Lung (tissue), 12 donors: ENCODE data around the gene DHRS12. TPM values are rescaled to one million over a fixed set of nuclear protein-coding genes. Genes with fewer than 3 reads are reported as not detected.

Experiments
- ATAC-seq: fragments of 200-7000 bp; cut with Tn5 transposase; one replicate; pipeline ENCODE4 v1.9.1; 2020; ENCODE audit warnings: moderate number of reproducible peaks; ENCODE audit not compliant: insufficient read depth, low FRiP score
- DNase-seq, 3 donors: peaks; one replicate each; pipeline ENCODE4 v3.0.0-alpha.2; 2013 to 2017
- H3K27ac ChIP-seq, 2 donors: one replicate each; pipeline ENCODE4 v1.5.1; 2013; ENCODE audit warnings: mild to moderate bottlenecking in 2 of 2, moderate library complexity in 2 of 2, control low read depth in 1 of 2, inconsistent platforms in 1 of 2, low read depth in 1 of 2, low read length in 1 of 2
- H3K27me3 ChIP-seq, 3 donors: one replicate each; pipeline ENCODE4 v1.5.1; 2013; ENCODE audit warnings: low read length in 2 of 3; ENCODE audit not compliant: control insufficient read depth in 3 of 3, insufficient read depth in 3 of 3
- H3K36me3 ChIP-seq, 4 donors: one replicate each; pipeline ENCODE4 v1.5.1; 2013; ENCODE audit warnings: low read length in 4 of 4, mild to moderate bottlenecking in 1 of 4, moderate library complexity in 1 of 4; ENCODE audit not compliant: control insufficient read depth in 4 of 4, insufficient read depth in 4 of 4
- H3K4me1 ChIP-seq, 5 donors: one replicate each; pipeline ENCODE4 v1.5.1; 2013; ENCODE audit warnings: low read length in 5 of 5, mild to moderate bottlenecking in 2 of 5, moderate library complexity in 1 of 5; ENCODE audit not compliant: control insufficient read depth in 5 of 5, insufficient read depth in 5 of 5
- H3K4me3 ChIP-seq: one replicate; pipeline ENCODE4 v1.5.1; 2013; ENCODE audit warnings: mild to moderate bottlenecking, control low read depth, moderate library complexity
- H3K9ac ChIP-seq, 2 donors: one replicate each; pipeline ENCODE4 v1.5.1; 2013; ENCODE audit warnings: low read length in 2 of 2, control low read depth in 1 of 2; ENCODE audit not compliant: insufficient read depth in 1 of 2
- H3K9me3 ChIP-seq, 4 donors: one replicate each; pipeline ENCODE4 v1.5.1; 2013; ENCODE audit warnings: low read length in 3 of 4, mild to moderate bottlenecking in 1 of 4, moderate library complexity in 1 of 4; ENCODE audit not compliant: control insufficient read depth in 4 of 4, insufficient read depth in 3 of 4
- WGBS, 2 donors: extraction: QIAGEN DNeasy Blood & Tissue Kit; methylation state at CpG; one replicate each; pipeline ENCODE4 v1.1.7; 2013; 5-methylcytosine and 5-hydroxymethylcytosine counted together
- polyA plus RNA-seq, 2 donors: library from polyadenylated mRNA; stranded (reverse); fragments of 200-250 nt; gene quantifications; one replicate each; pipeline ENCODE4 v1.2.1, GENCODE V29; 2013
- total RNA-seq, 2 donors: library from RNA; depleted of rRNA in 1 of 2; stranded (reverse); fragments of >200 nt in 1 of 2; gene quantifications; one replicate each; pipeline ENCODE4 v1.2.1, GENCODE V29; 2014 to 2021
- TF ChIP-seq, protein P1 (sequence below): IDR thresholded peaks from 2 replicates; pipeline ENCODE4 v1.5.1; 2012; ENCODE audit warnings: mild to moderate bottlenecking; ENCODE audit errors: control extremely low read depth, extremely low read depth
- donor health status: control.
- donor health status: control.
- donor health status: Bipolar disorder and iron deficiency.
- donor health status: healthy.
- donor health status: DM: yes; HTN: yes; CAD: no.

Gene DHRS12
- total and polyA plus RNA-seq, 4 donors = 8.5 to 17.9 (median 12.0) TPM

DNA sequence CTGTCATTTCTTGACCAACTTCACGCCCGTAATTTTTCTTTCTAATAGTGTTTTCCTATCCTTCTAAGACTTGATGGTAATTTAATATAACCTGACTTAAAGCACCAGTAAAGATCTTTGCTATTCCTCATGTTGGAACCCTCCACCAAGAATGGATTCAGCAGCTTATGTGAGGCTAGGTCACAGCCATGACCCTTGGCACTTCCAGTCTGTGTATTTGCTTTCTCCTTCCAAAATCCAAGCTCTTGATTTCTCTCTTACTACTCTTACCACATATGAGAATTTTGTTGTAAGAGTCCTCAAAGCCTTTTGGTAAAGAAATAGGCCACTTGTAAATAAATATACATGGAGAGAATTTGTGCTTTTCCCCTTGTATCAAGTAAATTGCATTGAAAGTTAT, 61.4 kb downstream of the DHRS12 start:
- H3K27me3 ChIP-seq = no peaks in the 10 kb centered on the region
- TF ChIP-seq, protein P1, sequence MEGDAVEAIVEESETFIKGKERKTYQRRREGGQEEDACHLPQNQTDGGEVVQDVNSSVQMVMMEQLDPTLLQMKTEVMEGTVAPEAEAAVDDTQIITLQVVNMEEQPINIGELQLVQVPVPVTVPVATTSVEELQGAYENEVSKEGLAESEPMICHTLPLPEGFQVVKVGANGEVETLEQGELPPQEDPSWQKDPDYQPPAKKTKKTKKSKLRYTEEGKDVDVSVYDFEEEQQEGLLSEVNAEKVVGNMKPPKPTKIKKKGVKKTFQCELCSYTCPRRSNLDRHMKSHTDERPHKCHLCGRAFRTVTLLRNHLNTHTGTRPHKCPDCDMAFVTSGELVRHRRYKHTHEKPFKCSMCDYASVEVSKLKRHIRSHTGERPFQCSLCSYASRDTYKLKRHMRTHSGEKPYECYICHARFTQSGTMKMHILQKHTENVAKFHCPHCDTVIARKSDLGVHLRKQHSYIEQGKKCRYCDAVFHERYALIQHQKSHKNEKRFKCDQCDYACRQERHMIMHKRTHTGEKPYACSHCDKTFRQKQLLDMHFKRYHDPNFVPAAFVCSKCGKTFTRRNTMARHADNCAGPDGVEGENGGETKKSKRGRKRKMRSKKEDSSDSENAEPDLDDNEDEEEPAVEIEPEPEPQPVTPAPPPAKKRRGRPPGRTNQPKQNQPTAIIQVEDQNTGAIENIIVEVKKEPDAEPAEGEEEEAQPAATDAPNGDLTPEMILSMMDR = no peak
- ATAC-seq = no peak
- no peak overlapping the region for H3K27ac ChIP-seq
- no peak overlapping the region for H3K4me3 ChIP-seq
- 90 to 91% methylated on average over 2 of the region's 2 CpGs for WGBS, 2 donors
- no peak overlapping the region for H3K9ac ChIP-seq
- H3K36me3 ChIP-seq = peaks cover 2 to 8% (median 4%) of the 10 kb centered on the region in 4 donors
- H3K9me3 ChIP-seq = peaks cover 0 to 3% (median 0%) of the 10 kb centered on the region in 4 donors
- H3K4me1 ChIP-seq = peaks cover 0 to 15% (median 3%) of the 10 kb centered on the region in 5 donors
- no peak for DNase-seq

DNA sequence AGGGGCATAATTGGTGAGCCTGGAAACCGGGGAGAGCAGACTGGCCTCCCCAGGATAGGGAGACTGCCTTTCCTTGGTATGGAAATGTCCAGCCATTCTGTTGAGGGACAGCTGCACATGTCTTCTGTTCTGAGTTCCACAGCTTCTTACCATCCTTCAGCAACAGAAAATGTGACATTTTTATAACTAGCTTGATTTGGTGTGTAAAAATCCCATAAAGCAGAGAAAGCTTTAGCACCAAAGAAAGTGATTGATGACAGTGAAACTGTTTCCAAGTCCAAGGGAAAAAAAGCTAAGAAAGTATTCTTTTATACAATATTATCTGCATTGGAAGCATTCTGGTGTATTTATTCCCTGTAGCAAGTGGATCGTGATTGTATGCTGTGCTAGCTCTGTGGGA, 61.9 kb downstream of the DHRS12 start:
- Histone ChIP-seq H3K27me3 (no peaks in the 10 kb centered on the region), H3K27ac (no peak overlapping the region), H3K9me3 (no peaks in the 10 kb centered on the region), H3K4me3 (no peak overlapping the region), H3K9ac (no peak overlapping the region), H3K36me3 (peaks cover 2 to 5% (median 4%) of the 10 kb centered on the region in 4 donors), H3K4me1 (peaks cover 0 to 15% (median 3%) of the 10 kb centered on the region in 5 donors)
- WGBS, 2 donors = 92 to 95% methylated on average over 2 of the region's 2 CpGs
- DNase-seq (no peak), ATAC-seq (no peak)
- TF ChIP-seq, protein P1 = no peak

DNA sequence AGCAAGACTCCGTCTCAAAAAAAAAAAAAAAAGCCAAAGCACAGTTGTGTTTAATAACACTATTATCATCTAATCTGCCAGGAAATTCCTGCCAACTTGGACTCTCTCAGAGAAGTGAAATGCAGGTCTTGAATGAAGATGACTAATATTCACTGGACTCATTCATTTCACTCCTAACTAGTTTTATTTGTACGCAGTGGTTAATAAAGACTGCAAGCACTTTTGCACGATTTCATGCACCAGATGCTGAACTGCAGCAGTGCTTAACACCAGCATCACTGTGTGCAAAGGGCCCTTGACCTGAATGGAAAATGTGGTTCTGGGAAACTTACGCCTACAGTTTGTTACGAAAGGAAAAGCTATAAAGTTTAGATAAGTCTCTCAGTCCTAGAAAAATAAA, 63.3 kb downstream of the DHRS12 start:
- DNase-seq (no peak), ATAC-seq (no peak)
- 74 to 86% methylated on average over 5 of the region's 5 CpGs for WGBS, 2 donors
- Histone ChIP-seq H3K36me3 (peaks cover 2 to 5% (median 4%) of the 10 kb centered on the region in 4 donors), H3K4me1 (peaks cover 0 to 15% (median 3%) of the 10 kb centered on the region in 5 donors), H3K9me3 (no peaks in the 10 kb centered on the region), H3K27ac (no peak overlapping the region), H3K27me3 (peaks cover 0 to 2% (median 0%) of the 10 kb centered on the region in 3 donors), H3K9ac (no peak overlapping the region), H3K4me3 (no peak overlapping the region)
- TF ChIP-seq, protein P1 = no peak
